DMS114 treated with DMSO at 0.1 percent for 48 hours (cell line): ENCODE results near the gene GULP1.
"Not testable (repeated sequence)": the region's sequence is repeated elsewhere in the genome, so short reads cannot be mapped to it uniquely, and the experiment has no call there.

Experiments used
- DNase-seq: peaks from one replicate; lab custom pipeline; 2025; ENCODE audit not compliant: unreplicated experiment; lab: John Stamatoyannopoulos, UW

Gene GULP1

DNA sequence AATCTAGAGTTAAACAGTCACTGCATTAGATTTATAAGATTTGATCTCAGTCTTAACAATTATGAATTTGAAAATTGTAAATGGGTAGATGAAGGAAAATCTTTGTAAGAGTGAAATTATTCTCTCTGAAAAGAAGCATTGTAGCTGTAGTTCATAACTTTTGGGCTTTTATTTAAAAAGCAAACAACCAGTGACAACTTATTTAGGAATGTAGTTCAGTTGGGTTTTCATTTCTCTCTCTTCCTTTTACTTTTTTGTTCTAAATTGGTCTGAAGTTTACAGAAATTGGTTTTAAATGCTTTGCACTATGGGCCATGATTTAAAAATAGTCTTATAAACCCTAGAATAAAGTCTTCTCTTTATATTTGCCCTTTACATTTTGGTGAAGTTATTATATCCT is 296.6 kb downstream of the GULP1 start:
- no peak for DNase-seq

DNA sequence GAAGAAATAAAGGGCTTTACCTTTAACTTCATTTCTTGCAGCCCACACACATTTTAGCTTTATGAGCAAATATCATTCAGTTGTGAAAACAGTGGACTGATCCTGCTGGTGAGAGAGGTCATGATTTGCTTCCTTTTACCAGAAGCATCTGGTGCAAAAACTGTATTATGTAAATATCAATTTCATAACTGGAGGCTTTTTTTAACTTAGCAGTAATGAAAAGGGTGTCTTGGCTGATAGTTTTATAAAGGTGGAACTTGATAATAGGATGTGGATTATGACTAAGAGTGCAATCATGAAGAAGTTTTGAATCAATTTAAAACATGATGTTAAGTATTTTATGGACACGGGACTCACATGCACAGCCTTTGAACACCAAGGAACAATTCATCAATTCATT is 304.4 kb downstream of the GULP1 start:
- DNase-seq: no peak

- no peak for DNase-seq
These were observed 306.9 kb downstream of the GULP1 start for GRCh38 chr2:188598551-188598950.

GRCh38 chr2:188599140-188599539 is 307.5 kb downstream of the GULP1 start:
- no peak for DNase-seq

- DNase-seq: no peak
These were observed 309.0 kb downstream of the GULP1 start for GRCh38 chr2:188600536-188601210.

DNA sequence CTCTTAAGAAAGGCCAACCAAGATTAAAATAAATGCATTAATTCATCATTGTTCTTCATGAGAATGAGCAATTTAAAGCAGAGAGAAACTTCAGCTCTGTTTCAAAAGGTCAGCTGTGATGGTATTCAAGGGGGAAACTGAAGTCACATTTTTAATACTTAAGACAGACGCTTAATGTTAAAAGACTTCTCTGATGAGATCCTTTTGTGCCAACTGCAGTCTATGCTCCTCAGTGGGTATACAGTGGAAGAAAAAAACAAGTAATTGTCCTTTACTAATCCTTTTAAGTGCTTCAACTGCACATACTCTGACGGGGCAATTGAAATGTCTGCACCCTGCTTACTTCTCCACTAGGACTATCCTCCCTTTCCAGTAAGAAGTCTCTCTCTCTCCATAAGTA is 309.7 kb downstream of the GULP1 start:
- DNase-seq: no peak

DNA sequence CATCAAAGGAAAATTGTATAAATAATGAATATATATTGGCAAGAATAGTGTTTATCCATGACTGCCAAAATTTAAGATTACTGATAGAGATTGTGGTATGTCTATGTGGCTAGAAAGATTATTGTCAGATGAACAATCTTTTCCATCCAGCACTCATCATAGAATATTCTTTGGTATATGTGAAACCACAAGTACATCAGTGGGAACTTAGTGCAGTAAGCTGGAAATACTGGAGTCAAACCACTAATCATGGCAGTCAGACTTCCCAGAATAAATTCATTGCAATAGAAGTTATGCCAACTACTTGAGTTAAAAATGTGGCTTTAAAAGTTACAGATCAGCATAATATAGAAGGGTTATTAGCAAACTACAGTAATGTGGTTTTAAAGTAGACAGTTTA is 310.3 kb downstream of the GULP1 start:
- DNase-seq: no peak

DNA sequence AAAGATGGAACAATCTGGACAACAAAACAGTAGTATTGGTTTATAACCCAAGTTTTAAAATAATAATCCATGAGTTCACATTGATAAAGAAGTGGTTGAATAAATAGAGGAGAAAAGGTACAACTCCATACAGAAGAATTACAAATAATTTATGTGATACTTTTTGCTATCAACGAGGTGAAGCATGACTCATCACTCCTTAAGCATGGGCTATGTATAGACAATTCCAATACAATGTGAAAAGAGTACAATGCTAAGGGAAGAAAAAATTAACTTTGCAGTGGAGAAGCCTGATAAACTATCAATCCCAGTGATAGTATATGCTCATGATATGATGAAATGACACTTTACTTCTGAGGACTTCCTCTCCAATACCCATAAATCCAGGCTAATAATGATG is 312.9 kb downstream of the GULP1 start:
- no peak for DNase-seq

DNA sequence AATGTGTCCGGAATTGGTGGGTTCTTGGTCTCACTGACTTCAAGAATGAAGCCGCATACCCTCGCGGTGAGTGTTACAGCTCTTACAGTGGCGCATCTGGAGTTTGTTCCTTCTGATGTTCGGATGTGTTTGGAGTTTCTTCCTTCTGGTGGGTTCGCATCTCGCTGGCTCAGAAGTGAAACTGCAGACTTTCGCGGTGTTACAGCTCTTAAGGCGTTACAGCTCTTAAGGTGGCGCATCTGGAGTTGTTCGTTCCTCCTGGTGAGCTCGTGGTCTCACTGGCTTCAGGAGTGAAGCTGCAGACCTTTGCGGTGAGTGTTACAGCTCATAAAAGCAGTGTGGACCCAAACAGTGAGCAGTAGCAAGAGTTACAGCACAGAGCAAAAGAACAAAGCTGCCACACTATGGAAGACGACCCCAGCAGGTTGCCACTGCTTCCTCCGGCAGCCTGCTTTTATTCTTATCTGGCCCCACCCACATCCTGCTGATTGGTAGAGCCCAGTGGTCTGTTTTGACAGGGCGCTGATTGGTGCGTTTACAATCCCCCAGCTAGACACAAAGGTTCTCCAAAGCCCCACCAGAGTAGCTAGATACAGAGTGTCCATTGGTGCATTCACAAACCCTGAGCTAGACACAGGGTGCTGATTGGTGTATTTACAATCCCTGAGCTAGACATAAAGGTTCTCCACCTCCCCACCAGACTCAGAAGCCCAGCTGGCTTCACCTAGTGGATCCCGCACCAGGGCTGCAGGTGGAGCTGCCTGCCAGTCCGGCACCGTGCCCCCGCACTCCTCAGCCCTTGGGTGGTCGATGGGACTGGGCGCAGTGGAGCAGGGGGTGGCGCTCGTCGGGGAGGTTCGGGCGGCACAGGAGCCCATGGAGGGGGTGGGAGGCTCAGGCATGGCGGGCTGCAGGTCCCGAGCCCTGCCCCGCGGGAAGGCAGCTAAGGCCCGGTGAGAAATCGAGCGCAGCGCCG is 314.2 kb downstream of the GULP1 start:
- not testable (repeated sequence) for DNase-seq

GRCh38 chr2:188606596-188606995 is 314.9 kb downstream of the GULP1 start:
- DNase-seq: not testable (repeated sequence)

GRCh38 chr2:188607501-188607900 is 315.8 kb downstream of the GULP1 start:
- DNase-seq: no peak

GRCh38 chr2:188609321-188610049 is 317.8 kb downstream of the GULP1 start:
- DNase-seq: no peak

GRCh38 chr2:188610050-188610444 is 318.4 kb downstream of the GULP1 start:
- DNase-seq: no peak

- no peak for DNase-seq
These were observed 319.2 kb downstream of the GULP1 start for GRCh38 chr2:188610827-188611226.

DNA sequence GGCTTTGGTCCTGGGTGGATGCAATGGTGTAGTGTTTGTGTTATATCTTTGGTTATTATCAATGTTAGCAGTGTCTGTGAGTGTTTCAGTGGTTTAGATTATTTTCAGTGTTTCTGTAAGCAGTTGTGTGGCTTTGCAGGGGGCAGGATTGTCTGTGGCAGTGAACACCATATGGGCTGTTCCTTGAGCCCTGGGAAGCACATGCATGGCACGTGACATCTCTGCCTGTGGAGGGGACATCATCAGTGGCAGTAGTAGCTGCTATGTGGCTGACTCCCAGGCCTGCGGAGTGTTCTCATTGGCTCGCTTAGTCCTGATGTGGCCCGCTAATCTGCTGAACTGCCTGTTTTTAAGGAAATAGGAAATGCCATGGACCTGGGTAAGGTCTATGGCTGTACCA is 327.5 kb downstream of the GULP1 start:
- DNase-seq: no peak

DNA sequence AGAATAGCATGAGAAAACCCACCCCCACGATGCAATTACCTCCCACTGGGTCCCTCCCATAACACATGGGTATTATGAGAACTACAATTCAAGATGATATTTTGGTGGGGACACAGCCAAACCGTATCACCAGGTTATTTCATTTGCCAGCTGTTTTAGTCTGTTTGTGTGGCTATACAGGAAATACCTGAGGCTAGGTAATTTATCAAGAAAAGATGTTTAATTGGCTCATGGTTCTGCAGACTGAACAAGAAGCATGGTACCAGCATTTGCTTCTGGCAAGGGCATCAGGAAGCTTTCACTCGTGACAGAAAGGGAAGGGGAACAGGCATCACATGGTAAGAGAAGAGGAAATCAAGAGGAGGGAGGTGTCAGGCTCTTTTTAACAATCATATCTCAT is 329.2 kb downstream of the GULP1 start:
- DNase-seq: no peak

- no peak for DNase-seq
These were observed 331.1 kb downstream of the GULP1 start for GRCh38 chr2:188622601-188623260.

DNA sequence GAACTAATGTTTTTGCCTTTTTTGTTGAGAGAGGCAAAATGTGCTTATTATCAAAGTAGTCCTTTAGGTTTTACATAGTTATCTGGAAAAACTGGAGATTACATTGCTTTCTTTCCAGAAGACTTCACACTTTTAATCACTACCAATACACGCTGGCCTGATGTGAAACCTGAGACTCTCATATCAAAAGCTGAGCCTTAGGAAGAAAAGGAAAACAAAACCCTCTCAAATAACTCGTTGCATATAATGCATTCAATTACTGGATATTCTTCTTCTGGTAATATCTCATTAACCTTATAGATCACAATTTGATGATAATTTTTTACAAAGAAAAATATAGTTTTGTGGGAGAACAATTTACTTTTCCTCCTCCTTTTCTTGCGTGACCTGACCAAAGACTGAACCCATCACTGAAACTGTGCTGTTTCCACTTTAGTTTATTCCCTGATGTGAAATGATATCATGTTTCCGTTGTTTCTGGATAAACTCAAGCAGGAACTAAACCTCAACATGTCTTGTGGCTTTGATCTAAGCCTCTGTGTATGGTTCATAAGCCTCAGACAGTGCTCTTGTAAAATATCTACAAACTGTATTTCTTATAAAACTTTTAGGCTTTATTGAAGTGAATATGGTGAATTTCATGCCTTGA is 332.4 kb downstream of the GULP1 start:
- no peak for DNase-seq

GRCh38 chr2:188627471-188627870 is 335.8 kb downstream of the GULP1 start:
- DNase-seq: no peak

DNA sequence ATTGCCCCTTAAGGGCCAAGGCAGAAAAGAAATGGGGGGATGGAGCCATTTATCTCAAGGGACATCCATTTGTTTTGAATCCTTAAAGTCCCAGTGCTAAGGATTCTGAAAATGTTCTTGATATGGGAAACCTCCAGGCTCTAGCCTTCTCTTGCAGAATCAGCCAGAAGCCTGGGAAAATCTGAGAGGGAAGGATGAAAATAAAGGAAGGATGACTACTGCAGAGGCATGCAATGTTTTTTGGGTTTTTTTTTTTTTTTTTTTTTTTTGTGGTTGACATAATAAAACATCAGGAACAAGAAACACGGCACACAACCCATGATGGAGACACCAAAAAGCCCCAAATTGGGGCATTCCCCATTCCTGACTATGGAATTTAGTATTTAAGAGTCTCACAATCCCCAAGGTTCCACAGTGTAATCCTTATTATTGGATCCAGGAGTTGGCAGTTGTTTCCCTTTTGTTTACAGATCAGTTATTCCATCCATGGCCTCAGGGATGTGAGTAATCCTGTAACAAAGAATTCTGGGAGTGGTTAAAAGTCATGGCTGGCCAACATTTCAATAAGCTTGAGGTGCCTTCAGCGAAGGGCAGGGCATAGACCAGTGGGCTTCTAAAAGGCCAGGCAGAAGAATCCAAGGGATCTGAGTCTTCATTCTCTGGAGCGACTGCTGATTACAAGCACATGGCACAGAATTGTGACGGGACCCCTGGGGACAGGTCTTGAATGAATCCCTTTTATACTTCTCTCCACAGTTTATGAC is 337.5 kb downstream of the GULP1 start:
- no peak for DNase-seq
